Coronary artery (tissue), 2 donors: ENCODE results near the gene NSMF.
"Not testable (repeated sequence)": the region's sequence is repeated elsewhere in the genome, so short reads cannot be mapped to it uniquely, and the experiment has no call there.

Source experiments
- DNase-seq: peaks from one replicate; pipeline ENCODE4 v3.0.0-alpha.2; 2017; ENCODE audit warnings: low spot score
- H3K27ac ChIP-seq, 2 donors: fragments of 200-600 bp; sonication (generic); one replicate each; pipeline ENCODE4 v1.5.1; 2016 to 2019
- H3K4me3 ChIP-seq: fragments of 200-600 bp; sonication (generic); 2 replicates; pipeline ENCODE4 v1.5.1; 2016; ENCODE audit warnings: mild to moderate bottlenecking, moderate library complexity
- TF ChIP-seq, protein P1 (sequence below): fragments of 200-600 bp; sonication (generic); IDR thresholded peaks from one replicate; pipeline ENCODE4 v1.5.1; 2019; ENCODE audit warnings: antibody characterized with exemption

NSMF gene

GRCh38 chr9:137455359-137455991 is 3.7 kb downstream of the NSMF start:
- Histone ChIP-seq H3K4me3 (no peak overlapping the region), H3K27ac (peak overlapping the region in 1 of 2 donors; percentile 85)
- TF ChIP-seq, protein P1, sequence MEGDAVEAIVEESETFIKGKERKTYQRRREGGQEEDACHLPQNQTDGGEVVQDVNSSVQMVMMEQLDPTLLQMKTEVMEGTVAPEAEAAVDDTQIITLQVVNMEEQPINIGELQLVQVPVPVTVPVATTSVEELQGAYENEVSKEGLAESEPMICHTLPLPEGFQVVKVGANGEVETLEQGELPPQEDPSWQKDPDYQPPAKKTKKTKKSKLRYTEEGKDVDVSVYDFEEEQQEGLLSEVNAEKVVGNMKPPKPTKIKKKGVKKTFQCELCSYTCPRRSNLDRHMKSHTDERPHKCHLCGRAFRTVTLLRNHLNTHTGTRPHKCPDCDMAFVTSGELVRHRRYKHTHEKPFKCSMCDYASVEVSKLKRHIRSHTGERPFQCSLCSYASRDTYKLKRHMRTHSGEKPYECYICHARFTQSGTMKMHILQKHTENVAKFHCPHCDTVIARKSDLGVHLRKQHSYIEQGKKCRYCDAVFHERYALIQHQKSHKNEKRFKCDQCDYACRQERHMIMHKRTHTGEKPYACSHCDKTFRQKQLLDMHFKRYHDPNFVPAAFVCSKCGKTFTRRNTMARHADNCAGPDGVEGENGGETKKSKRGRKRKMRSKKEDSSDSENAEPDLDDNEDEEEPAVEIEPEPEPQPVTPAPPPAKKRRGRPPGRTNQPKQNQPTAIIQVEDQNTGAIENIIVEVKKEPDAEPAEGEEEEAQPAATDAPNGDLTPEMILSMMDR, result no peak
- no peak for DNase-seq

GRCh38 chr9:137454597-137455358 is 4.4 kb downstream of the NSMF start:
- DNase-seq, result no peak
- TF ChIP-seq, protein P1, result no peak
- peak overlapping the region; percentile 32 to 59 for H3K27ac ChIP-seq
- H3K4me3 ChIP-seq, result peak overlapping the region; percentile 60

DNA sequence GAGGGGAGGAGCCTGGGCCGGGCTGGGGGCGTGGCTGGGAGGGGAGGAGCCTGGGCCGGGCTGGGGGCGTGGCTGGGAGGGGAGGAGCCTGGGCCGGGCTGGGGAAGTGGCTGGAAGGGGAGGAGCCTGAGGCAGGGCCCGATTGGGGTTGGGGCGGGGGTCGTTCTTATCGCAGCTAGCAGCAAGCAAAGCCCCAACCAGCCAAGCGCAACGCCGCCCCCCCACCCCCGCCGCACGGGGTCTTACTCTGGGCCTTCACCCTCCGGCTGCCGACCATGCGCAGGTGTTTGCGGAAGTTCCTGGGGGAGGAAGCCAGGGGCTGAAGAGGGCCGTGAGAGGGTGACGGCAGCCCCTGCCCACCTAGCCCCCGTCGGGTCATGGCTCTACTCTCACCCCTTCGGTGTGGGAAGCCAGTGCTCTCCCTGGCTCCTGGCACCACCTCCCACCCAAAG is 5.0 kb downstream of the NSMF start:
- peak overlapping the region; percentile 32 to 59 for H3K27ac ChIP-seq

DNA sequence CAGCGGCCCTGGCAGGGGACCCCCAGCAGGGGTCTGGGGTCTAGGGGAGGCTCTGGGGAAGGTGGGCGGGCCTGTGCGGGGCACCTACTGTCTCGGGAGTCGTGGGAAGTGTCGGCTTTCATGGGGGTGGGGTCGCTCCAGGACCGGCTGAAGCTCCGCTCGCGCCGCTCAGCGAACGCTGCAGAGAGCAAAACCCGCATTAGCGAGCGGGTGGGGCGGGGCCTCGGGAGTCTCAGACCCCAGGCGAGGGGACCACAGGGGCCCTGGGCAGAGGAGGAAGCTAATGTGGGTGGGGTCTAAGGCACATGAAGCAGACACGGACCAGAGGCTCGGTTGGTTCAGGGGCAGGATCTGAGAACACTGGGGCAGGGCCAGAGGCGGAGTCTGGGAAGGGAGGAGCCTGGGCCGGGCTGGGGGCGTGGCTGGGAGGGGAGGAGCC is 5.5 kb downstream of the NSMF start:
- Histone ChIP-seq H3K27ac (no peak overlapping the region), H3K4me3 (peak overlapping the region; percentile 54)
- TF ChIP-seq, protein P1, result no peak
- DNase-seq, result no peak

More for the DNA sequence above, 5.0 kb downstream of the NSMF start:
- TF ChIP-seq, protein P1, result no peak
- DNase-seq, result no peak
- peak overlapping the region; percentile 60 for H3K4me3 ChIP-seq

GRCh38 chr9:137452761-137453642 is 6.1 kb downstream of the NSMF start:
- no peak for DNase-seq

DNA sequence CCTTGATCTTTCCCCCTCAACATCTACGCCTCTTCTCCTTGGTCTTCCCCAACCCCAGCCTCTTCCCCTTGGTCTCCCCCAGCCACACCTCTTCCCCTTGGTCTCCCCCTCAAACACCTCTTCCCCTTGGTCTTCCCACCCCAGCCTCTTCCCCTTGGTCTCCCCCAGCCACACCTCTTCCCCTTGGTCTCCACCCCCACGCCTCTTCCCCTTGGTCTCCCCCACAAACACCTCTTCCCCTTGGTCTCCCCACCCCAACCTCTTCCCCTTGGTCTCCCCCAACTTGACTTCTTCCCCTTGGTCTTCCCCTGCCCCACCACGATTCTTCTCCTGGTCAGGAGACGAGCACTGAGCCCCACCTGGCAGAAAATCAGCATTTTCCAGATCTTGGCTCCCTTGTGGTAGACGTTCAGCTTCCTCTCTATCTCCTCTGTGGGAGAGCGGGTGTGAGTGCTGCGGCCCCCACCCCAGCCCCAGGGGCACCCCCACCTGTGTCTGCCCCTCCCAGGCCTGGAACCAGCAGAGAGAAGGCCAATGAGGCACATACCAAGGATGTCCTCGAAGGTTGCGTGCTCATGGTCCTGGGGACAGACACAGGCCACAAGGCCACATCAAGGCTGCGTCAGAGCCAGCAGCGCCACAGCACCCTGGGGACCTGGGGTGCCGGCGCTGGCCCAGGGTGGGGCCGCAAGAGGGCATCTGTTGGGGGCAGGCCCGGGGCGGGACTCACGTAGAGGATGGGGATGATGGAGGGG is 7.0 kb downstream of the NSMF start:
- TF ChIP-seq, protein P1, result no peak
- H3K27ac ChIP-seq, result no peak overlapping the region
- DNase-seq, result no peak
- H3K4me3 ChIP-seq, result no peak overlapping the region

More at GRCh38 chr9:137452761-137453642, 6.1 kb downstream of the NSMF start:
- peak overlapping the region; percentile 54 for H3K4me3 ChIP-seq
- TF ChIP-seq, protein P1, result no peak
- H3K27ac ChIP-seq, result no peak overlapping the region

DNA sequence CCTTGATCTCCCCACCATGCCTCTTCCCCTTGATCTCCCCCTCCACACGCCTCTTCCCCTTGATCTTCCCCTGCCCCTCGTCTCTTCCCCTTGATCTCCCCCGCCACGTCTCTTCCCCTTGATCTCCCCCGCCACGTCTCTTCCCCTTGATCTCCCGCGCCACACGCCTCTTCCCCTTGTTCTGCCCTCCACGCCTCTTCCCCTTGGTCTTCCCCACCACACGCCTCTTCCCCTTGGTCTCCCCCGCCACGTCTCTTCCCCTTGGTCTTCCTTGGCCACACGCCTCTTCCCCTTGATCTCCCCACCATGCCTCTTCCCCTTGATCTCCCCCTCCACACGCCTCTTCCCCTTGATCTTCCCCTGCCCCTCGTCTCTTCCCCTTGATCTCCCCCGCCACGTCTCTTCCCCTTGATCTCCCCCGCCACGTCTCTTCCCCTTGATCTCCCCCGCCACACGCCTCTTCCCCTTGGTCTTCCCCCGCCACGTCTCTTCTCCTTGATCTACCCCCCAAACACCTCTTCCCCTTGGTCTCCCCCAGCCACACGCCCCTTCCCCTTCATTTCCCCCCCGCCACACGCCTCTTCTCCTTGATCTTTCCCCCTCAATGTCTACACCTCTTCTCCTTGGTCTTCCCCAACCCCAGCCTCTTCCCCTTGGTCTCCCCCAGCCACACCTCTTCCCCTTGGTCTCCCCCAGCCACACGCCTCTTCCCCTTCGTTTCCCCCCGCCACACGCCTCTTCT is 7.7 kb downstream of the NSMF start:
- H3K27ac ChIP-seq, DNase-seq, H3K4me3 ChIP-seq: not testable (repeated sequence)

- not testable (repeated sequence) for H3K27ac ChIP-seq, H3K4me3 ChIP-seq, DNase-seq
Measured at GRCh38 chr9:137450539-137451222, 8.5 kb downstream of the NSMF start.
